ENCODE data around the gene LOXL1. TPM values are rescaled to one million over a fixed set of nuclear protein-coding genes. Genes with fewer than 3 reads are reported as not detected.

The LOXL1 gene
- total RNA-seq, 1 experiment from 2014 or later = 249 TPM

GRCh38 chr15:73947651-73948050 is 21.4 kb downstream of the LOXL1 start:
- Histone ChIP-seq H3K27ac (ENCODE audit: low read length) (no peak overlapping the region), H3K79me2 (ENCODE audit: low read length) (peaks cover 28% of the 10 kb centered on the region), H3K9me2 (replicated peaks; ENCODE audit: low read length) (no peaks in the 10 kb centered on the region), H3K36me3 (ENCODE audit: low read depth, low read length) (peaks cover 63% of the 10 kb centered on the region), H3K9me3 (ENCODE audit: low read length) (no peaks in the 10 kb centered on the region), H4K20me1 (ENCODE audit: low read length) (no peaks in the 10 kb centered on the region), H3K4me3 (ENCODE audit: low read length) (no peak overlapping the region), H3K27me3 (ENCODE audit: low read length) (no peaks in the 10 kb centered on the region), H3K9ac (ENCODE audit: low read length) (no peak overlapping the region), H3K4me2 (ENCODE audit: low read length) (no peak overlapping the region), H2AFZ (ENCODE audit: low read length) (no peak overlapping the region), H3F3A (ENCODE audit: low read length, unreplicated experiment) (no peaks in the 10 kb centered on the region), H3K4me1 (ENCODE audit: insufficient read depth, low read length) (peaks cover 20% of the 10 kb centered on the region)
- DNase-seq (no peak), ATAC-seq (no peak)
- no peak for TF ChIP-seq EZH2 (IDR thresholded peaks at IDR 0.05; ENCODE audit: low read length, unreplicated experiment)
- BruUV-seq (replicated peaks) = no TSS peak
- ChIA-PET CTCF (no interaction called here), POLR2A (ENCODE audit: unreplicated experiment) (no interaction called here)
- intact Hi-C loops (cut with micrococcal nuclease) = no loop called here

GRCh38 chr15:73948396-73948795 is 22.1 kb downstream of the LOXL1 start:
- Histone ChIP-seq H3K36me3 (ENCODE audit: low read depth, low read length) (peaks cover 59% of the 10 kb centered on the region), H3K4me3 (ENCODE audit: low read length) (no peak overlapping the region), H3K27ac (ENCODE audit: low read length) (no peak overlapping the region), H3K27me3 (ENCODE audit: low read length) (no peaks in the 10 kb centered on the region), H3F3A (ENCODE audit: low read length, unreplicated experiment) (no peaks in the 10 kb centered on the region), H2AFZ (ENCODE audit: low read length) (no peak overlapping the region), H3K9me3 (ENCODE audit: low read length) (no peaks in the 10 kb centered on the region), H3K4me2 (ENCODE audit: low read length) (no peak overlapping the region), H3K4me1 (ENCODE audit: insufficient read depth, low read length) (peaks cover 15% of the 10 kb centered on the region), H3K9me2 (replicated peaks; ENCODE audit: low read length) (no peaks in the 10 kb centered on the region), H3K9ac (ENCODE audit: low read length) (no peak overlapping the region), H3K79me2 (ENCODE audit: low read length) (peaks cover 21% of the 10 kb centered on the region), H4K20me1 (ENCODE audit: low read length) (no peaks in the 10 kb centered on the region)
- intact Hi-C loops (cut with micrococcal nuclease) = no loop called here
- ATAC-seq (no peak), DNase-seq (no peak)
- POLR2A ChIA-PET (ENCODE audit: unreplicated experiment) = no interaction called here
- no TSS peak for BruUV-seq (replicated peaks)
- CTCF ChIA-PET = no interaction called here
- TF ChIP-seq CTCF (conservative IDR thresholded peaks at IDR 0.05; ENCODE audit: low read depth, low read length) (no peak), EZH2 (IDR thresholded peaks at IDR 0.05; ENCODE audit: low read length, unreplicated experiment) (no peak), EZH2phosphoT487 (IDR thresholded peaks at IDR 0.05; ENCODE audit: borderline replicate concordance, low read length) (no peak)

GRCh38 chr15:73948982-73949381 is 22.7 kb downstream of the LOXL1 start:
- Histone ChIP-seq H3K9me3 (ENCODE audit: low read length) (no peaks in the 10 kb centered on the region), H3K27ac (ENCODE audit: low read length) (no peak overlapping the region), H3K9me2 (replicated peaks; ENCODE audit: low read length) (no peaks in the 10 kb centered on the region), H3K79me2 (ENCODE audit: low read length) (peaks cover 15% of the 10 kb centered on the region), H3K27me3 (ENCODE audit: low read length) (no peaks in the 10 kb centered on the region), H3K4me2 (ENCODE audit: low read length) (no peak overlapping the region), H3K9ac (ENCODE audit: low read length) (no peak overlapping the region), H4K20me1 (ENCODE audit: low read length) (no peaks in the 10 kb centered on the region), H3K4me1 (ENCODE audit: insufficient read depth, low read length) (peaks cover 13% of the 10 kb centered on the region), H3K4me3 (ENCODE audit: low read length) (no peak overlapping the region), H3K36me3 (ENCODE audit: low read depth, low read length) (peaks cover 53% of the 10 kb centered on the region), H3F3A (ENCODE audit: low read length, unreplicated experiment) (no peaks in the 10 kb centered on the region), H2AFZ (ENCODE audit: low read length) (no peak overlapping the region)
- DNase-seq = no peak
- ATAC-seq = no peak
- intact Hi-C loops (cut with micrococcal nuclease) = no loop called here
- no peak for TF ChIP-seq EZH2phosphoT487 (IDR thresholded peaks at IDR 0.05; ENCODE audit: borderline replicate concordance, low read length)
- TF ChIP-seq CTCF (conservative IDR thresholded peaks at IDR 0.05; ENCODE audit: low read depth, low read length) = no peak
- TF ChIP-seq EZH2 (IDR thresholded peaks at IDR 0.05; ENCODE audit: low read length, unreplicated experiment) = no peak
- CTCF ChIA-PET = no interaction called here
- no TSS peak for BruUV-seq (replicated peaks)
- POLR2A ChIA-PET (ENCODE audit: unreplicated experiment) = no interaction called here

Data from PC-3 (cell line).